ENCODE data around the gene SLC39A11.

- TF ChIP-seq CTCF (IDR thresholded peaks at IDR 0.05; ENCODE audit: insufficient read depth, low read depth, low read length) (no peak), EZH2 (IDR thresholded peaks at IDR 0.05; ENCODE audit: insufficient read depth, low read length) (no peak)
These were observed 205.2 kb downstream of the SLC39A11 start for GRCh38 chr17:72887322-72887721.

All from astrocyte (in vitro differentiated cells and primary cell).